Endothelial cell of umbilical vein (primary cell): Measurements from ENCODE around the gene MYDGF. TPM values are rescaled to one million over a fixed set of nuclear protein-coding genes. Genes with fewer than 3 reads are reported as not detected.

ENCODE experiments used
- BruUV-seq: library from RNA; stranded (reverse); fragments of 400-500 nt; replicated peaks from 2 replicates; lab custom pipeline; 2021; lab: Mats Ljungman, UMichigan
- CTCF ChIA-PET: fragments of 300-600, 350-600 bp; sonication (Branson Sonifier 250); formaldehyde crosslinking; loops from one replicate; lab custom pipeline; 2021; ENCODE audit warnings: antibody characterized with exemption, inconsistent platforms; lab: Charles Lee
- POLR2A ChIA-PET: fragments of 300-600, 350-600 bp; sonication (Branson Sonifier 250); formaldehyde crosslinking; loops from one replicate; lab custom pipeline; 2021; ENCODE audit warnings: antibody characterized with exemption, inconsistent platforms; lab: Charles Lee
- DNase-seq: peaks from one replicate; pipeline ENCODE4 v3.0.0-alpha.2; 2011; ENCODE audit warnings: low read depth, low spot score
- FAIRE-seq: peaks from 2 replicates; lab custom pipeline; 2011; peaks lifted over from hg19 to GRCh38; lab: Jason Lieb, UNC
- H2AFZ ChIP-seq: 2 replicates; pipeline ENCODE4 v1.6.0; 2012; ENCODE audit warnings: low read depth, low read length, control low read depth, inconsistent platforms
- H3K27ac ChIP-seq: 2 replicates; pipeline ENCODE4 v1.5.1; 2011; ENCODE audit warnings: low read depth, mild to moderate bottlenecking, control low read depth, low read length, moderate library complexity; ENCODE audit not compliant: insufficient read depth
- H3K27me3 ChIP-seq, 2 experiments: 2 replicates each; pipeline versions ENCODE4 v1.6.0 to v1.6.1; 2011; ENCODE audit warnings: low read length in 2 of 2, mixed read lengths in 1 of 2; ENCODE audit not compliant: control insufficient read depth in 2 of 2, insufficient read depth in 2 of 2
- H3K36me3 ChIP-seq, 2 experiments: 2 replicates in 1 of 2; 3 replicates in 1 of 2; pipeline ENCODE4 v1.5.1; 2011; ENCODE audit warnings: low read length in 2 of 2, mild to moderate bottlenecking in 1 of 2, moderate library complexity in 1 of 2; ENCODE audit not compliant: control insufficient read depth in 2 of 2, insufficient read depth in 2 of 2; ENCODE audit errors: extremely low read depth in 1 of 2
- H3K4me1 ChIP-seq: 3 replicates; pipeline ENCODE4 v1.5.1; 2011; ENCODE audit warnings: mild to moderate bottlenecking, low read length; ENCODE audit not compliant: control insufficient read depth, insufficient read depth; ENCODE audit errors: extremely low read depth
- H3K4me2 ChIP-seq: 2 replicates; pipeline ENCODE4 v1.6.1; 2011; ENCODE audit warnings: low read length, control low read depth, mixed read lengths; ENCODE audit not compliant: insufficient read depth
- H3K4me3 ChIP-seq, 3 experiments: fragments of 200-600 bp in 1 of 3; sonication (generic), shearing (Covaris generic) in 1 of 3; replicated peaks in 1 of 3; 2 replicates each; pipeline ENCODE4 v1.5.1; 2011 to 2016; ENCODE audit warnings: control low read depth in 3 of 3, low read length in 3 of 3, mild to moderate bottlenecking in 2 of 3, inconsistent platforms in 1 of 3, low read depth in 1 of 3, moderate library complexity in 1 of 3; ENCODE audit not compliant: insufficient read depth in 1 of 3
- H3K79me2 ChIP-seq: 2 replicates; pipeline ENCODE4 v1.6.0; 2012; ENCODE audit warnings: low read length, inconsistent platforms; ENCODE audit not compliant: control insufficient read depth, insufficient read depth
- H3K9ac ChIP-seq: replicated peaks from 2 replicates; pipeline ENCODE3; 2011; ENCODE audit warnings: low read length, control low read depth; ENCODE audit not compliant: insufficient read depth; ENCODE audit errors: extremely low read depth
- H3K9me1 ChIP-seq: replicated peaks from 3 replicates; pipeline ENCODE4 v1.6.0; 2011; ENCODE audit warnings: mild to moderate bottlenecking, low read length; ENCODE audit not compliant: control insufficient read depth, insufficient read depth; ENCODE audit errors: extremely low read depth
- H3K9me3 ChIP-seq: replicated peaks from 2 replicates; pipeline ENCODE4 v1.5.1; 2012; ENCODE audit warnings: low read length, inconsistent platforms; ENCODE audit not compliant: control insufficient read depth, insufficient read depth
- H4K20me1 ChIP-seq: replicated peaks from 2 replicates; pipeline ENCODE3; 2011; ENCODE audit warnings: mild to moderate bottlenecking, low read length; ENCODE audit not compliant: control insufficient read depth, insufficient read depth; ENCODE audit errors: extremely low read depth
- CTCF ChIP-seq, 2 donors: IDR thresholded peaks; 1 replicate in 1 of 2; 2 replicates in 1 of 2; pipeline ENCODE4 v1.5.1; 2011; ENCODE audit warnings: low read length in 2 of 2, mild to moderate bottlenecking in 2 of 2, moderate library complexity in 2 of 2, control low read depth in 1 of 2, inconsistent platforms in 1 of 2, low read depth in 1 of 2; ENCODE audit not compliant: insufficient read depth in 1 of 2; ENCODE audit errors: extremely low read depth in 1 of 2
- EZH2 ChIP-seq: IDR thresholded peaks from 2 replicates; pipeline ENCODE4 v1.6.1; 2012; ENCODE audit warnings: borderline replicate concordance, low read depth, mild to moderate bottlenecking, moderate library complexity, low read length, inconsistent platforms; ENCODE audit not compliant: severe bottlenecking
- FOS ChIP-seq: IDR thresholded peaks from 2 replicates; pipeline ENCODE4 v1.6.1; 2011; ENCODE audit warnings: mild to moderate bottlenecking, low read length, moderate library complexity, borderline replicate concordance; ENCODE audit not compliant: insufficient read depth
- GATA2 ChIP-seq: IDR thresholded peaks from 2 replicates; pipeline ENCODE4 v1.7.0; 2011; ENCODE audit warnings: low read depth, mild to moderate bottlenecking, moderate library complexity, mixed read lengths, low read length; ENCODE audit not compliant: insufficient read length, insufficient read depth
- MAX ChIP-seq: IDR thresholded peaks from 2 replicates; pipeline ENCODE4 v1.6.1; 2011; ENCODE audit not compliant: insufficient read depth, insufficient read length
- MYC ChIP-seq: IDR thresholded peaks from one replicate; pipeline ENCODE4 v1.6.1; 2011; ENCODE audit warnings: mild to moderate bottlenecking, low read depth, low read length
- POLR2A ChIP-seq: IDR thresholded peaks from 2 replicates; pipeline ENCODE4 v1.6.1; 2012; ENCODE audit warnings: low read depth, mild to moderate bottlenecking, control low read depth, low read length
- dilution Hi-C: fragments of 300-500 bp; cut with MboI; formaldehyde crosslinking; loops from one replicate; pipeline ENCODE4 v1.15.0; 2019; ENCODE audit warnings: low sequenced_read_pairs; ENCODE audit not compliant: extremely low pct_ligation_motif_present
- intact Hi-C: fragments of 100-400 bp; cut with micrococcal nuclease; formaldehyde crosslinking; loops from one replicate; pipeline ENCODE4 v1.10.0; 2022
- polyA plus RNA-seq, 4 experiments: library from polyadenylated mRNA; depleted of rRNA in 3 of 4; stranded (reverse) in 3 of 4; unstranded in 1 of 4; fragments of >200 nt; gene quantifications; 2 replicates each; pipeline versions ENCODE4 v1.2.1 to v1.2.3, GENCODE V29; 2011 to 2012; ENCODE audit warnings: missing spikeins in 1 of 4
- total RNA-seq: library from RNA; stranded (reverse); gene quantifications from 2 replicates; pipeline ENCODE4 v1.2.3, GENCODE V29; 2021

Gene MYDGF
- total and polyA plus RNA-seq, 2 donors (not counting 3 experiments of a cell fraction or from before 2014, with no cell fraction given): 191 to 337 TPM

GRCh38 chr19:4654437-4655361, 15.4 kb downstream of the MYDGF start:
- Histone ChIP-seq H3K27me3 (no peaks in the 10 kb centered on the region), H3K4me2 (no peak overlapping the region), H4K20me1 (no peaks in the 10 kb centered on the region), H3K9ac (no peak overlapping the region), H3K4me1 (peaks cover 5% of the 10 kb centered on the region), H3K36me3 (peaks cover 5 to 31% of the 10 kb centered on the region in 2 experiments), H3K9me3 (no peaks in the 10 kb centered on the region), H3K27ac (no peak overlapping the region), H2AFZ (no peak overlapping the region), H3K79me2 (peaks cover 8% of the 10 kb centered on the region), H3K4me3 (no peak overlapping the region), H3K9me1 (no peaks in the 10 kb centered on the region)
- ChIA-PET CTCF (no interaction called here), POLR2A (no interaction called here)
- BruUV-seq: TSS peak; percentile 31
- dilution Hi-C loops (no loop called here), intact Hi-C loops (no loop called here)
- no peak for FAIRE-seq
- no peak for DNase-seq
- TF ChIP-seq MAX (no peak), GATA2 (no peak), EZH2 (no peak), FOS (no peak)

GRCh38 chr19:4653793-4654436, 16.2 kb downstream of the MYDGF start:
- H3K9me3 ChIP-seq: no peaks in the 10 kb centered on the region
- H3K4me3 ChIP-seq: no peak overlapping the region
- no peak overlapping the region for H3K4me2 ChIP-seq
- DNase-seq (no peak), FAIRE-seq (no peak)
- no peak for TF ChIP-seq POLR2A
- TF ChIP-seq MAX: no peak
- no peak for TF ChIP-seq CTCF (IDR thresholded peaks at IDR 0.05; ENCODE audit: extremely low read depth in 1 of 2, insufficient read depth in 1 of 2, low read depth in 1 of 2, low read length in 2 of 2)
- TF ChIP-seq EZH2: no peak
- no peak for TF ChIP-seq MYC
- peaks cover 0 to 33% of the 10 kb centered on the region in 2 experiments for H3K36me3 ChIP-seq
- no peak overlapping the region for H3K9ac ChIP-seq
- ChIA-PET POLR2A (no interaction called here), CTCF (no interaction called here)
- H3K79me2 ChIP-seq: peaks cover 14% of the 10 kb centered on the region
- no peaks in the 10 kb centered on the region for H3K9me1 ChIP-seq
- no peaks in the 10 kb centered on the region for H3K27me3 ChIP-seq
- intact Hi-C loops: no loop called here
- no peaks in the 10 kb centered on the region for H4K20me1 ChIP-seq
- no TSS peak for BruUV-seq
- no peak overlapping the region for H3K27ac ChIP-seq
- no peak overlapping the region for H2AFZ ChIP-seq
- peaks cover 11% of the 10 kb centered on the region for H3K4me1 ChIP-seq
- dilution Hi-C loops: no loop called here
